K562 (cell line): ENCODE measurements around the gene KCP. TPM values are rescaled to one million over a fixed set of nuclear protein-coding genes. Genes with fewer than 3 reads are reported as not detected.

Experiments
- MGA ChIP-seq: fragments of 450-650 bp; IDR thresholded peaks from 2 replicates; pipeline ENCODE4 v1.6.1; 2016; ENCODE audit warnings: mild to moderate bottlenecking, moderate library complexity
- NR1H2 ChIP-seq: sonication (generic); formaldehyde crosslinking; IDR thresholded peaks from 2 replicates; pipeline ENCODE4 v1.4.0; 2020; ENCODE audit warnings: mild to moderate bottlenecking, missing genetic modification reagents
- ZNF511 ChIP-seq: sonication (generic); formaldehyde crosslinking; IDR thresholded peaks from 2 replicates; pipeline ENCODE4 v1.8.0; 2022; ENCODE audit warnings: mild to moderate bottlenecking, missing genetic modification reagents
- polyA plus RNA-seq, 8 experiments: library from polyadenylated mRNA; depleted of rRNA in 4 of 8; stranded (reverse) in 5 of 8; unstranded in 3 of 8; fragments of >200 nt; fragmentation: Nextera tagmentation in 2 of 8; fragmentation: Illumina TruSeq in 1 of 8; extraction: Ambion mirVana in 2 of 8; extraction: Trizol in 1 of 8; gene quantifications; 2 replicates each; pipeline versions ENCODE4 v1.2.1 to v1.2.3, GENCODE V29; 2011 to 2014; ENCODE audit warnings: inconsistent platforms in 1 of 8, missing spikeins in 1 of 8
- total RNA-seq, 7 experiments: library from RNA; depleted of rRNA in 6 of 7; stranded (reverse); fragments of >200 nt in 6 of 7; fragmentation: Illumina TruSeq in 2 of 7; extraction: Trizol in 2 of 7; gene quantifications; 2 replicates each; pipeline versions ENCODE4 v1.2.1 to v1.2.3, GENCODE V29; 2011 to 2021; ENCODE audit warnings: low replicate concordance in 1 of 7

The KCP gene
- total and polyA plus RNA-seq, 9 of the 15 experiments (the other 6 are each of a cell fraction or from before 2014, with no cell fraction given), result 0.06 to 0.17 (median 0.12) TPM; not detected in 3

GRCh38 chr7:128832880-128833147 is 77.7 kb downstream of the KCP start (continued):
- no peak for TF ChIP-seq MGA
- no peak for TF ChIP-seq NR1H2 (CRISPR knock-in tag)
- TF ChIP-seq ZNF511 (CRISPR knock-in tag), result no peak
